ENCODE measurements around the gene CPNE5.

GRCh38 chr6:36720251-36721141 lies 118.7 kb downstream of the CPNE5 start:
- no peak for TF ChIP-seq CTCF (IDR thresholded peaks at IDR 0.05; ENCODE audit: low read length)
- no peak for TF ChIP-seq EZH2phosphoT487 (IDR thresholded peaks at IDR 0.05; ENCODE audit: low read length)

All from MM.1S (cell line).